AG10803 (cell line): Measurements from ENCODE around the gene ABHD16A.

Experiments used
- DNase-seq: peaks from one replicate; pipeline ENCODE4 v3.0.0; 2010; ENCODE audit warnings: low read depth
- H3K4me3 ChIP-seq: 2 replicates; pipeline ENCODE4 v1.5.1; 2011; ENCODE audit warnings: mild to moderate bottlenecking, low read length, control low read depth
- CTCF ChIP-seq: conservative IDR thresholded peaks from 2 replicates; pipeline ENCODE4 v1.5.1; 2011; ENCODE audit warnings: mild to moderate bottlenecking, low read length, control low read depth, inconsistent platforms

The ABHD16A gene

GRCh38 chr6:31741815-31742214 lies 38.7 kb upstream of the ABHD16A start:
- H3K4me3 ChIP-seq: no peak overlapping the region
- DNase-seq: no peak
- TF ChIP-seq CTCF: no peak

GRCh38 chr6:31740397-31741223 lies 37.5 kb upstream of the ABHD16A start:
- no peak for DNase-seq
- peak overlapping the region; percentile 91 for H3K4me3 ChIP-seq
- no peak for TF ChIP-seq CTCF

- no peak for TF ChIP-seq CTCF
- H3K4me3 ChIP-seq: peak within 1 kb of the TSS; percentile 91
- DNase-seq: peak; percentile 99
Measured at GRCh38 chr6:31739639-31740396, 36.7 kb upstream of the ABHD16A start, which contains the start of gene MSH5. MSH5 (plus strand) TSS chr6:31740005; CDS start chr6:31740467, 462 bp downstream.

- peak overlapping the region; percentile 24 for H3K4me3 ChIP-seq
- TF ChIP-seq CTCF: peak; percentile 32
- DNase-seq: peak; percentile 80
Measured at GRCh38 chr6:31737991-31738979, 35.2 kb upstream of the ABHD16A start.

- DNase-seq: no peak
- no peak for TF ChIP-seq CTCF
- H3K4me3 ChIP-seq: peak overlapping the region; percentile 24
Measured at GRCh38 chr6:31737315-31737990, 34.3 kb upstream of the ABHD16A start.

GRCh38 chr6:31736768-31737314 lies 33.7 kb upstream of the ABHD16A start:
- peak overlapping the region; percentile 99 for H3K4me3 ChIP-seq
- TF ChIP-seq CTCF: no peak
- no peak for DNase-seq
